H9 (cell line): Measurements from ENCODE around the gene SCN3A. TPM values are rescaled to one million over a fixed set of nuclear protein-coding genes. Genes with fewer than 3 reads are reported as not detected.

Experiments used
- DNase-seq: peaks from one replicate; pipeline ENCODE4 v3.0.0-alpha.2; 2017
- H2AFZ ChIP-seq: one replicate; pipeline ENCODE4 v1.6.1; 2013; ENCODE audit warnings: mild to moderate bottlenecking, low read length, control low read depth, moderate library complexity
- H2AK5ac ChIP-seq: 2 replicates; pipeline ENCODE4 v1.6.1; 2013; ENCODE audit warnings: low read length, control low read depth, mixed read lengths; ENCODE audit not compliant: insufficient read length
- H2BK120ac ChIP-seq: one replicate; pipeline ENCODE4 v1.6.1; 2013; ENCODE audit warnings: low read depth, mild to moderate bottlenecking, low read length, control low read depth, inconsistent platforms; ENCODE audit not compliant: poor library complexity, severe bottlenecking
- H2BK12ac ChIP-seq: 2 replicates; pipeline ENCODE4 v1.6.1; 2013; ENCODE audit warnings: low read length, control low read depth, mixed read lengths, low read depth; ENCODE audit not compliant: insufficient read length
- H2BK15ac ChIP-seq: 2 replicates; pipeline ENCODE4 v1.6.1; 2013; ENCODE audit warnings: low read depth, low read length, control low read depth
- H2BK20ac ChIP-seq: one replicate; pipeline ENCODE4 v1.6.1; 2013; ENCODE audit warnings: low read depth, mild to moderate bottlenecking, low read length, control low read depth, inconsistent platforms; ENCODE audit not compliant: poor library complexity, severe bottlenecking
- H2BK5ac ChIP-seq: 2 replicates; pipeline ENCODE4 v1.6.1; 2013; ENCODE audit warnings: low read length, control low read depth, mixed read lengths; ENCODE audit not compliant: insufficient read length
- H3K14ac ChIP-seq: 2 replicates; pipeline ENCODE4 v1.6.1; 2013; ENCODE audit warnings: low read length, control low read depth; ENCODE audit not compliant: insufficient read depth
- H3K18ac ChIP-seq: 2 replicates; pipeline ENCODE4 v1.6.1; 2013; ENCODE audit warnings: low read depth, mild to moderate bottlenecking, mixed read lengths, low read length, control low read depth; ENCODE audit not compliant: insufficient read length
- H3K23ac ChIP-seq: 2 replicates; pipeline ENCODE4 v1.6.1; 2013; ENCODE audit warnings: low read length, control low read depth, mixed read lengths, low read depth; ENCODE audit not compliant: insufficient read length
- H3K23me2 ChIP-seq: 2 replicates; pipeline ENCODE4 v1.6.1; 2013; ENCODE audit warnings: low read depth, mild to moderate bottlenecking, mixed read lengths, low read length, control low read depth; ENCODE audit not compliant: insufficient read length, poor library complexity, severe bottlenecking
- H3K27ac ChIP-seq: 2 replicates; pipeline ENCODE4 v1.5.1; 2013; ENCODE audit warnings: low read length, control low read depth, mixed read lengths, low read depth; ENCODE audit not compliant: insufficient read length
- H3K27me3 ChIP-seq: 2 replicates; pipeline ENCODE4 v1.6.1; 2013; ENCODE audit warnings: low read length, control low read depth, inconsistent platforms; ENCODE audit not compliant: insufficient read depth
- H3K4ac ChIP-seq: 2 replicates; pipeline ENCODE4 v1.6.1; 2013; ENCODE audit warnings: low read depth, mild to moderate bottlenecking, control low read depth, inconsistent platforms, low read length, moderate library complexity
- H3K4me1 ChIP-seq: 2 replicates; pipeline ENCODE4 v1.6.1; 2013; ENCODE audit warnings: low read length, control low read depth, inconsistent platforms; ENCODE audit not compliant: insufficient read depth
- H3K4me2 ChIP-seq: 2 replicates; pipeline ENCODE4 v1.6.1; 2013; ENCODE audit warnings: low read length, control low read depth, mixed read lengths; ENCODE audit not compliant: insufficient read length, insufficient read depth
- H3K56ac ChIP-seq: 2 replicates; pipeline ENCODE4 v1.6.1; 2013; ENCODE audit warnings: low read depth, mild to moderate bottlenecking, mixed read lengths, low read length, control low read depth; ENCODE audit not compliant: insufficient read length
- H3K79me1 ChIP-seq: 2 replicates; pipeline ENCODE4 v1.6.1; 2013; ENCODE audit warnings: low read depth, mild to moderate bottlenecking, moderate library complexity, low read length, control low read depth, inconsistent platforms; ENCODE audit not compliant: insufficient read depth, poor library complexity, severe bottlenecking
- H3K79me2 ChIP-seq: 2 replicates; pipeline ENCODE4 v1.6.1; 2013; ENCODE audit warnings: low read length, control low read depth, inconsistent platforms; ENCODE audit not compliant: insufficient read depth
- H3K9ac ChIP-seq: 2 replicates; pipeline ENCODE4 v1.6.1; 2013; ENCODE audit warnings: low read length, control low read depth, mixed read lengths; ENCODE audit not compliant: insufficient read length; ENCODE audit errors: extremely low read depth
- H3K9me3 ChIP-seq: one replicate; pipeline ENCODE4 v1.6.1; 2013; ENCODE audit warnings: low read depth, low read length, inconsistent platforms; ENCODE audit not compliant: control insufficient read depth
- H3T11ph ChIP-seq: one replicate; pipeline ENCODE4 v1.6.1; 2013; ENCODE audit warnings: mild to moderate bottlenecking, low read length, control low read depth, inconsistent platforms
- H4K20me1 ChIP-seq: one replicate; pipeline ENCODE4 v1.6.1; 2013; ENCODE audit not compliant: control insufficient read depth, insufficient read length, insufficient read depth
- H4K5ac ChIP-seq: 2 replicates; pipeline ENCODE4 v1.6.1; 2013; ENCODE audit warnings: low read depth, mild to moderate bottlenecking, mixed read lengths, low read length, control low read depth; ENCODE audit not compliant: insufficient read length
- H4K8ac ChIP-seq: replicated peaks from 2 replicates; pipeline ENCODE4 v1.6.1; 2013; ENCODE audit warnings: low read length, control low read depth, mixed read lengths, low read depth; ENCODE audit not compliant: insufficient read length
- H4K91ac ChIP-seq: 2 replicates; pipeline ENCODE4 v1.6.1; 2013; ENCODE audit warnings: low read depth, mild to moderate bottlenecking, moderate library complexity, mixed read lengths, low read length, control low read depth; ENCODE audit not compliant: insufficient read length
- H3K27ac Mint-ChIP-seq, 3 experiments: 2 replicates in 2 of 3; 3 replicates in 1 of 3; pipeline ENCODE4 v1.8.0; 2020 to 2021; ENCODE audit warnings: mixed read lengths in 3 of 3, mild to moderate bottlenecking in 1 of 3, moderate library complexity in 1 of 3
- H3K27me3 Mint-ChIP-seq: 2 replicates; pipeline ENCODE4 v1.8.0; 2021; ENCODE audit warnings: low read depth, mild to moderate bottlenecking, moderate library complexity, mixed read lengths
- H3K36me3 Mint-ChIP-seq, 3 experiments: 2 replicates in 2 of 3; 3 replicates in 1 of 3; pipeline ENCODE4 v1.8.0; 2020 to 2021; ENCODE audit warnings: low read depth in 3 of 3, mixed read lengths in 3 of 3; ENCODE audit not compliant: insufficient read depth in 1 of 3
- H3K4me1 Mint-ChIP-seq, 2 experiments: 2 replicates each; pipeline ENCODE4 v1.8.0; 2020; ENCODE audit warnings: mixed read lengths in 2 of 2
- H3K4me3 Mint-ChIP-seq, 2 experiments: 2 replicates in 1 of 2; 3 replicates in 1 of 2; pipeline ENCODE4 v1.8.0; 2020 to 2021; ENCODE audit warnings: mild to moderate bottlenecking in 2 of 2, mixed read lengths in 2 of 2, moderate library complexity in 1 of 2
- H3K9me3 Mint-ChIP-seq, 2 experiments: 2 replicates in 1 of 2; 3 replicates in 1 of 2; pipeline ENCODE4 v1.8.0; 2020; ENCODE audit warnings: mild to moderate bottlenecking in 2 of 2, mixed read lengths in 2 of 2, moderate library complexity in 1 of 2
- CTCF ChIP-seq: fragments of 200-600 bp; sonication (generic); conservative IDR thresholded peaks from 3 replicates; pipeline ENCODE4 v1.8.0; 2021; ENCODE audit warnings: antibody characterized with exemption, mild to moderate bottlenecking
- WGBS: extraction: QIAGEN DNeasy Blood & Tissue Kit; methylation state at CpG from one replicate; pipeline ENCODE4 v1.1.7; 2013; ENCODE audit warnings: missing lambda C conversion rate, low lambda C conversion rate, mixed read lengths; ENCODE audit not compliant: insufficient read length; ENCODE audit errors: extremely low coverage; 5-methylcytosine and 5-hydroxymethylcytosine counted together
- total RNA-seq: library from RNA; stranded (reverse); gene quantifications from 2 replicates; pipeline ENCODE4 v1.2.1, GENCODE V29; 2021

Gene SCN3A
- total RNA-seq, 1 experiment from 2014 or later: not detected

- no CpG with 5 or more reads among the region's 1 CpG for WGBS
- H3K4me2 ChIP-seq: no peak overlapping the region
- H3K23me2 ChIP-seq: no peaks in the 10 kb centered on the region
- no peak overlapping the region for H3K18ac ChIP-seq
- no peak overlapping the region for H3K56ac ChIP-seq
- H3T11ph ChIP-seq: no peak overlapping the region
- no peak for TF ChIP-seq CTCF
- no peak overlapping the region for H2BK15ac ChIP-seq
- Mint-ChIP-seq H3K9me3 (peaks cover 0 to 2% of the 10 kb centered on the region in 2 experiments; a peak in 2 of 5 replicates), H3K4me1 (peaks cover 6 to 9% of the 10 kb centered on the region in 2 experiments), H3K36me3 (no peaks in the 10 kb centered on the region), H3K27me3 (no peaks in the 10 kb centered on the region), H3K4me3 (no peak overlapping the region), H3K27ac (no peak overlapping the region)
- no peak overlapping the region for H2BK20ac ChIP-seq
- no peak overlapping the region for H2BK12ac ChIP-seq
- H3K4ac ChIP-seq: no peak overlapping the region
- H2BK120ac ChIP-seq: no peak overlapping the region
- H4K8ac ChIP-seq: no peak overlapping the region
- H3K27ac ChIP-seq: no peak overlapping the region
- no peak overlapping the region for H2AK5ac ChIP-seq
- H3K79me1 ChIP-seq: no peaks in the 10 kb centered on the region
- H4K20me1 ChIP-seq: no peaks in the 10 kb centered on the region
- H3K27me3 ChIP-seq: no peaks in the 10 kb centered on the region
- H3K9me3 ChIP-seq: no peaks in the 10 kb centered on the region
- no peak overlapping the region for H3K23ac ChIP-seq
- H2AFZ ChIP-seq: no peak overlapping the region
- no peak for DNase-seq
- no peak overlapping the region for H4K91ac ChIP-seq
- H3K4me1 ChIP-seq: no peaks in the 10 kb centered on the region
- no peak overlapping the region for H4K5ac ChIP-seq
- no peak overlapping the region for H3K9ac ChIP-seq
- H2BK5ac ChIP-seq: no peak overlapping the region
- no peaks in the 10 kb centered on the region for H3K79me2 ChIP-seq
- H3K14ac ChIP-seq: no peak overlapping the region
These were observed 4.2 kb upstream of the SCN3A start for GRCh38 chr2:165208094-165208493.
